Thyroid gland (tissue), 4 donors: ENCODE measurements around the gene ANKMY1.

ENCODE experiments used
- CTCF ChIP-seq, 6 experiments: fragments of 200-600 bp in 3 of 6; fragments of 450-650 bp in 3 of 6; sonication (generic) in 3 of 6; IDR thresholded peaks; one replicate each; pipeline ENCODE4 v1.5.1; 2016 to 2019; ENCODE audit warnings: antibody characterized with exemption in 6 of 6, mild to moderate bottlenecking in 2 of 6, inconsistent platforms in 1 of 6, moderate library complexity in 1 of 6
- POLR2A ChIP-seq, 2 donors: fragments of 450-650 bp; IDR thresholded peaks; one replicate each; pipeline ENCODE4 v1.6.1; 2017; ENCODE audit warnings: antibody characterized with exemption in 2 of 2, mild to moderate bottlenecking in 2 of 2, moderate library complexity in 1 of 2

GRCh38 chr2:240464514-240465241 is 93.1 kb downstream of the ANKMY1 start:
- no peak for TF ChIP-seq CTCF (IDR thresholded peaks at IDR 0.05)
- no peak for TF ChIP-seq POLR2A (IDR thresholded peaks at IDR 0.05)
